BJ (cell line): ENCODE measurements around the gene PRXL2B. TPM values are rescaled to one million over a fixed set of nuclear protein-coding genes. Genes with fewer than 3 reads are reported as not detected.
A peak's percentile ranks its signal among the peaks of the same experiment; 100 is the strongest.

Source experiments
- CTCF ChIA-PET: fragments of 350-600 bp; formaldehyde crosslinking; extraction: SDS; loops from one replicate; lab custom pipeline; 2021; ENCODE audit warnings: antibody characterized with exemption, inconsistent platforms; lab: Yijun Ruan, JAX
- POLR2A ChIA-PET: fragments of 300-600 bp; sonication (Branson Sonifier 250); formaldehyde crosslinking; extraction: SDS; loops from one replicate; lab custom pipeline; 2021; ENCODE audit warnings: antibody characterized with exemption; lab: Charles Lee
- DNase-seq: peaks from one replicate; pipeline ENCODE4 v3.0.0-alpha.2; 2011; ENCODE audit warnings: low read depth
- H3K27me3 ChIP-seq: 2 replicates; pipeline ENCODE4 v1.6.0; 2011; ENCODE audit warnings: low read length; ENCODE audit not compliant: control insufficient read depth, insufficient read depth
- H3K36me3 ChIP-seq: 2 replicates; pipeline ENCODE4 v1.5.1; 2011; ENCODE audit warnings: low read length; ENCODE audit not compliant: control insufficient read depth, insufficient read depth
- H3K4me3 ChIP-seq: 2 replicates; pipeline ENCODE4 v1.5.1; 2011; ENCODE audit warnings: low read depth, mild to moderate bottlenecking, control low read depth, low read length
- CTCF ChIP-seq: IDR thresholded peaks from 2 replicates; pipeline ENCODE4 v1.5.1; 2011; ENCODE audit warnings: low read depth, mild to moderate bottlenecking, control low read depth, inconsistent platforms, low read length, moderate library complexity; ENCODE audit not compliant: insufficient read depth
- polyA plus RNA-seq: library from polyadenylated mRNA; depleted of rRNA; stranded (reverse); fragments of >200 nt; gene quantifications from 2 replicates; pipeline ENCODE4 v1.2.3, GENCODE V29; 2011

Gene PRXL2B
- polyA plus RNA-seq, 1 experiment, result 16.1 TPM

- Histone ChIP-seq H3K36me3 (peaks cover 2% of the 10 kb centered on the region; the same call in 1 of the 2 replicates), H3K27me3 (no peaks in the 10 kb centered on the region), H3K4me3 (peak overlapping the region; percentile 76)
- POLR2A ChIA-PET, result interaction anchor here (0.6 to 0.7 kb wide), 2 partner anchors 59 to 391 kb away, joined by 4 read pairs; partner anchors contain the start of genes FAAP20 and PANK4
- CTCF ChIA-PET, result interaction anchor here (0.6 to 1.3 kb wide), 5 partner anchors 20 to 453 kb away, joined by 3 read pairs; no protein-coding TSS in a partner anchor
- no peak for DNase-seq
- no peak for TF ChIP-seq CTCF
Measured at GRCh38 chr1:2585318-2586092, 1.1 kb upstream of the PRXL2B start.

- ChIA-PET CTCF (no interaction called here), POLR2A (no interaction called here)
- no peak for TF ChIP-seq CTCF
- no peak for DNase-seq
- H3K27me3 ChIP-seq, result no peaks in the 10 kb centered on the region
- peak overlapping the region; percentile 76 for H3K4me3 ChIP-seq
- H3K36me3 ChIP-seq, result peaks cover 2% of the 10 kb centered on the region; the same call in 1 of the 2 replicates
Measured at GRCh38 chr1:2587071-2587859, 688 bp downstream of the PRXL2B start.

GRCh38 chr1:2587860-2588571 is 1.4 kb downstream of the PRXL2B start:
- POLR2A ChIA-PET, result no interaction called here
- Histone ChIP-seq H3K36me3 (peaks cover 2% of the 10 kb centered on the region; the same call in 1 of the 2 replicates), H3K27me3 (no peaks in the 10 kb centered on the region), H3K4me3 (peak overlapping the region; percentile 76)
- DNase-seq, result no peak
- CTCF ChIA-PET, result no interaction called here
- no peak for TF ChIP-seq CTCF

GRCh38 chr1:2588661-2589430 is 2.3 kb downstream of the PRXL2B start:
- no peak for DNase-seq
- CTCF ChIA-PET, result no interaction called here
- TF ChIP-seq CTCF, result no peak
- POLR2A ChIA-PET, result no interaction called here
- Histone ChIP-seq H3K4me3 (no peak overlapping the region), H3K27me3 (no peaks in the 10 kb centered on the region), H3K36me3 (peaks cover 2% of the 10 kb centered on the region; the same call in 1 of the 2 replicates)
